Right lobe of liver (tissue), 4 donors: ENCODE results near the gene FARS2.

Experiments
- CTCF ChIP-seq, 4 donors: fragments of 200-600 bp in 3 of 4; fragments of 450-650 bp in 1 of 4; IDR thresholded peaks; one replicate each; pipeline versions ENCODE4 v1.5.1 to v1.8.0; 2016 to 2022; ENCODE audit warnings: antibody characterized with exemption in 4 of 4, mild to moderate bottlenecking in 2 of 4
- POLR2A ChIP-seq: fragments of 450-650 bp; IDR thresholded peaks from one replicate; pipeline ENCODE4 v1.6.1; 2017; ENCODE audit warnings: antibody characterized with exemption, mild to moderate bottlenecking
- donor health status: DM: no; HTN: no; CAD: no.
- donor health status: DM: no; HTN: no; CAD: no.
- donor health status: DM: no; HTN: yes; CAD: no.

GRCh38 chr6:5710936-5711335 lies 449.6 kb downstream of the FARS2 start:
- no peak for TF ChIP-seq POLR2A
- TF ChIP-seq CTCF (IDR thresholded peaks at IDR 0.05): no peak
